ENCODE data around the gene PPP4R1. TPM values are rescaled to one million over a fixed set of nuclear protein-coding genes. Genes with fewer than 3 reads are reported as not detected.
"Not testable (repeated sequence)": the region's sequence is repeated elsewhere in the genome, so short reads cannot be mapped to it uniquely, and the experiment has no call there.

Gene PPP4R1
- polyA plus RNA-seq, 4 donors: 84.5 to 101 (median 94.4) TPM

DNA sequence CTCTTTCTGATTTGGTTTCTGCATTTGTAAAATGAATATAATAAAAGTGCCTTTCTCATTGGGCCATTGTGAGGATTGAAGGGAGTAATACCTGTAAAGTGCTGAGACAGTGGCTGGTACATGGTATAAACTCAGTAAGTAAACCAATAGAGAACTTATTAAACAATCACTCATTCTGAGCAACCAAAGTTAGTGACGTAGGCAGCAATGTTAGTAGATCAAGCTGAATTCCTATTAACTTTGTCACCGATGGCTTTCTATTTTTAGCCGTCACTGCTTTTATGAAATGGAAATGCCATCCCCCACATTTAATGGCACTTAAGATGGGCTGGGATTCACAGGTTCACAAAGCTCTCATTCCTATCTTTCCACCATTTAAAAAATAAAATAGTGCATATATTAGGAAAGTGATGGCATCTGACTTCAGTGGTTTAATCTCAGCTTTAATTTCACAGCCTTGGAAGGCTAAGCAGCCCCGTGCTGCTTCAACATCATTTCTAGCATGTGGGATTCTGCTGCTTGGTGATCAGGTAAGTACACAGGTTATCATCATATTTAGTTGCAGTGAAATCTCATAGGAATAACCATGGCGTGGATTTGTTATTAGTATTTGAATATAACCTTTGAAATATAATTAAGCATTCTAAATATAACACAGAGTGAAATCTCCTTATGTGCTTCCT lies 17.6 kb upstream of the PPP4R1 start:
- DNase-seq (ENCODE audit: low read depth in 4 of 4, low spot score in 2 of 4): no peak

GRCh38 chr18:9630444-9630843 lies 16.1 kb upstream of the PPP4R1 start:
- DNase-seq (ENCODE audit: low read depth in 4 of 4, low spot score in 2 of 4): no peak

- no peak for DNase-seq (ENCODE audit: low read depth in 4 of 4, low spot score in 2 of 4)
Observed at GRCh38 chr18:9629709-9630108, 15.3 kb upstream of the PPP4R1 start.

GRCh38 chr18:9628984-9629383 lies 14.6 kb upstream of the PPP4R1 start:
- DNase-seq (ENCODE audit: low read depth in 4 of 4, low spot score in 2 of 4): no peak

- no peak for DNase-seq (ENCODE audit: low read depth in 4 of 4, low spot score in 2 of 4)
Observed at GRCh38 chr18:9627642-9628041, 13.3 kb upstream of the PPP4R1 start.

- DNase-seq (ENCODE audit: low read depth in 4 of 4, low spot score in 2 of 4): no peak
Observed at GRCh38 chr18:9619990-9620389, 5.6 kb upstream of the PPP4R1 start.

DNA sequence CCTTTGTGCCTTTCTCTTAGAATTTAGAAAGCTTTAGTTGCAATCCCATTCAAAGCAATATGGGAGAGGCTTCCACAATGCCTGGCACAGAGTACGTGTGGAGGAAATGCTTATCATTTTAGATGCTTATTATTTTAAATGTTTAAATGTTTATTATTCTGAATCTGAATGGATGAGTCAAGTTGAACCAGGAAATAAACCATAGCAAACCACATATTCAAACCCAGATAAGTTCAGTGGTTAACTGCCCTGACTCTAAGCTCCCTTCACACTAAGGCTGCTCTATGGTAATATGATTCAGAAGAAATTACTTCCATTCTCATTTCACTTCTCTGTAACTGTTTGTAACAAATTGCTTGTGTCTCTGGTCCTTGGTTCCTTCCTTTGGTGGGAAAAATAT lies 5.2 kb upstream of the PPP4R1 start:
- no peak for DNase-seq (ENCODE audit: low read depth in 4 of 4, low spot score in 2 of 4)

DNA sequence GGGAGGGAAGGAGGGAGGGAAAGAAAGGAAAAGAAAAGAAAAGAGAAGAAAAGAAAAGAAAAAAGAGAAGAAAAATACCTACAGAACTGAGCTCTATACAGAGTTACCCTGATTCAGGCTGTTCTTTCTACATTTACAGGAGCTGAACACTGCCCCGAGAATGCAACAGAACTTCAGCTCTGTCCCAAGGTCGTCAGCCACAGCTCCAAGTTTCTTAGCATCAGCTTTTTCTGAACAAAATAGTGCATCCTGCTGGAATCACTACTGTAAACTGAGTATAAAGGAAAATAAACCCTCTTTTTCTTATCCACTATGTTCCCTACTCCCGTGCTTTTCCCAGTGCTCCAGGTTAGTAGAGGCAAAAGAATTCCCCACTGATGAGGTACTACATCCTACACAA lies 4.7 kb upstream of the PPP4R1 start:
- no peak for DNase-seq (ENCODE audit: low read depth in 4 of 4, low spot score in 2 of 4)

GRCh38 chr18:9617006-9617542 lies 2.7 kb upstream of the PPP4R1 start:
- DNase-seq (ENCODE audit: low read depth in 4 of 4, low spot score in 2 of 4): no peak

DNA sequence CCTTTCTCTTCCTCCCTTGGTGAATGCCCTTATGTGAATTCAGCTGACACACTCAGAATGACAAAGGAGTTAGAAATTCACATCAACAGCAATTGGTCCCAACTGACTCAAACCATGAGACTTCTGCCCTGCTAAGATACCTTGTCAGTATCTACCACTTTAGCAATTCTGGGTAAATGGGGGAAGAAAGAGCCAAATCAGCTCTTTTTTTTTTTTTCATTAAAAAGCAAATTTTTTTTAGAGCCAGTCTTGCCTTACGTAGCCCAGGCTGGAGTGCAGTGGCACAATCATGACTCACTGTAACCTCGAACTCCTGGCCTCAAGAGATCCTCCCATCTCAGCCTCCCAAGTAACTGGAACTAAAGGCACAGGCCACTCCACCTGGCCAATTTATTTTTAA lies 1.7 kb upstream of the PPP4R1 start:
- no peak for DNase-seq (ENCODE audit: low read depth in 4 of 4, low spot score in 2 of 4)

DNA sequence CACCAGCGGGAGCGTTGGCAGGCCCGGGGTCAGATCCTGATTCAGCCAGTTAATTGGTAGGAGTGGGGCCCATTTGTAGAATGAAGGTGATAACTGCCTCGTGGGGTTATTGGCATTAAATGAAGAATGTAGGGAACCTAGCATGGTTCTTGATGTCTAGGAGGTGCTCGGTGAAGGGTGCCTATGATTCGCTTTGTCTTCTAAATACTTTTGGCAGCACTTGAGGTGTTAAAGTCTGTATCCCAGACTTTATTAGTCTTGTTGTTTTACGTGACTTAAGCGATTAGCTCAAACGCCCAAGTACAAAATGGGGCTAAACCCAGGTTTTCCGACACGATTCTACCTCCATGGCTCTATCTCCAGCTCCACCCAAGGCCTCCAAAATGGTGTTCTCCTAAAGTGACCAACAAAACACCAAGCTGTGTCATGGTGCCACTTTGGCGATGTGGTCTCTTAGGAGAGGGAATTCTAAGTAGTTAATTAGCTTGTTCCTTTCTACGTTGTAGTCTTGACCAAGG lies 980 bp upstream of the PPP4R1 start:
- DNase-seq (ENCODE audit: low read depth in 4 of 4, low spot score in 2 of 4): peak in 1 of 4 donors; percentile 32

DNA sequence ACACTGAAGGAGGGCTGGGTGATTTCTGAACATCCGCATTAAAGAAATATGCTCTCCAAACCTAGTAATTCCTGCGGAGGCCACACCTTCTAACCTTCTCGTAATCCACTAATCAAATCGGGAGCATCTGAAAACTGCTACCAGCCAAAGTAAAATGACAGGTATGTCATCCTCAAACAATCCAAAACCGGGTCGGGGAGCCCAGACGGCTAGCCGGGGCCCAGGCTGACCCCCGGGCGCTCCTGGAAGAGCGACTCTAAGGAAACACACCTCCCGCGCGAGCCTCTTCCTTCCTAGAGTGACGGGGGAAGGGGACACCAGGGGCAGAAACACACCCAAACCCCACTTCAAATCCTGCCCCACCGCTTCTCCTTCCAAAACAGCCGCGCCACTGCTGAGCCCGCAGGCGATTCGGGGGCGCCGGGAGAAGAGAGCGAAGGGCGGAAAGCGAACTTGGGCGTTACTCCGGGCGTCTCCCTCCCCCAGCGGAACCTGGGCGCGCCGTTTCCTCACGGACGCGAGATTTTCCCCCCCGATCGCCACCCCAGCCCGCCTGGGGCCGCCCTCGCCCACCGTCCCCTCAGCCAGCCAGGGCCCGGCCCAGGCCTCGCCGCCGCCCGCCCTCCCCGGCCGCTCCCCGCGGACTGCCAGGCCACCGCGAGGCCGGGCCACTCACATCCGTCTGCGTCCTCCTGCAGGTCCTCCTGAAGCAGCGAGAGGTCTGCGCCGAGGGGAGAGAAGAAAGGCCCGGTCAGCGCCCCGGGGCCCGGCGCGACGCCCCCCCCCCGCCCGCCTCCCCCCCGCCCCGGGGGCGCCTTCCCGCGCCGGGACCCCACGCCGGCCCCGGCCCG lies 584 bp downstream of the PPP4R1 start:
- DNase-seq (ENCODE audit: low read depth in 4 of 4, low spot score in 2 of 4): peak in 3 of 4 donors; percentile 26 to 37 (median 36)

- no peak for DNase-seq (ENCODE audit: low read depth in 4 of 4, low spot score in 2 of 4)
Observed at GRCh38 chr18:9612977-9613376, 1.4 kb downstream of the PPP4R1 start.

DNA sequence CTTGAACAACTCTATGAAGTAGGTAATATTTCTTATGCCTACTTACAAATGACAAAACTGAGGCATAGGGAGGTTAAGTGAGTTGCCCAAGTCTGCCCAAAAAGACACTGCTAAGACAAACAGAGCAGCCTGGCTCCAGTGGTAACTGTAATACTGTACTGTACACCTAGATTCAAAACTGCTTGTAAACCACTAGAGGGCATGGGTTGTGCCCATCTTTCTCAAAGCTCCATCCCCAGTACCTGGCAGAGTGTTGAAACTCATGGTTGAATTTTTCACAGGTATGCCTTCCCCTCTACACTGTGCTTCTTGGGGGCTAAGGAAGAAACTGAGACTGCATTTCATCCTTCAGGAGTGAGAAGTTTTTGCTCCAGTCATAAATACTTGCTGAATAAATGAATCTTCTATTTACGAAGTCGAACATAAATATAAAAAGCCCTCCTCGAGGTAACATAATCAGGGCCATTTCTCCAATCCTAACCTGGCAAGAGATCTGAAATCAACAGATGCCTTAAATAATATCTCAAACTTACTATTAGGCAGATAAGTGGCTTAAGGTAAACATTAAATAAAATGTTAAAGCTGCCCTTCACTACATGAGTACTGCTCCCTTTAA lies 2.0 kb downstream of the PPP4R1 start:
- DNase-seq (ENCODE audit: low read depth in 4 of 4, low spot score in 2 of 4): peak in 2 of 4 donors; percentile 18 to 22

DNA sequence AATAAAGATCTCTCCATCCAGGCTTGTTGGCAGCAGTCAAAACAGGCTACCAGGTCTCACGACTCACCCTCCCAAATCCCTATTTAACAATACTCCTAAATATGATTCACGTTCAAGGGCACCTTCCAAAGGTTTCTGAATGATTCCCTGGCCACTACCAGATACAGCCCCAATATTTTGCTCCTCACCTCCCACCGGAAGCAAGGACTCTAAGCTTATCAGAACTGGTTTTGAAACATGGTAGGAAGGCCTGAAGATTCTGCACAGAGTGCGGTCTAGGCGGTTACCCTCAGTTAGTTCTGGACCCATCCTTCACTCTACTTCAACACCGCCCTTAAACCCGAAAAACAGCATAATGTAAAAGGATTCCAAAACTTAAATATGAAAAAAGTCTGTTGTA lies 5.2 kb downstream of the PPP4R1 start:
- DNase-seq (ENCODE audit: low read depth in 4 of 4, low spot score in 2 of 4): no peak

- DNase-seq (ENCODE audit: low read depth in 4 of 4, low spot score in 2 of 4): no peak
Observed at GRCh38 chr18:9608728-9609127, 5.6 kb downstream of the PPP4R1 start.

GRCh38 chr18:9608298-9608697 lies 6.1 kb downstream of the PPP4R1 start:
- DNase-seq (ENCODE audit: low read depth in 4 of 4, low spot score in 2 of 4): no peak

DNA sequence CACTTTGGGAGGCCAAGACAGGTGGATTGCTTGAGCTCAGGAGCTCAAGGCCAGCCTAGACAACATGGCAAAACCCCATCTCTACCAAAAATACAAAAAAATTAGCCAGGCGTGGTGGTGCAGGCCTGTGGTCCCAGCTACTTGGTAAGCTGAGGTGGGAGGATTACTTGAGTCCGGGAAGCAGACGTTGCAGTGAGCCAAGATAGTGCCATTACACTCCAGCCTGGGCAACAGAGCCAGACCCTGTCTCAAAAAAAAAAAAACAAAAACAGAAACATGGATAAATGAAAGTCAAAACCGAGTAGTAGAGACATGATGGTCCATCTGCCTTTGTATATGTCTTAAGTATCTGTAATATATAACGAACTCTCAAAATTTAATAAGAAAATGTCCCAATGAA lies 7.2 kb downstream of the PPP4R1 start:
- not testable (repeated sequence) for DNase-seq (ENCODE audit: low read depth in 4 of 4, low spot score in 2 of 4)

DNA sequence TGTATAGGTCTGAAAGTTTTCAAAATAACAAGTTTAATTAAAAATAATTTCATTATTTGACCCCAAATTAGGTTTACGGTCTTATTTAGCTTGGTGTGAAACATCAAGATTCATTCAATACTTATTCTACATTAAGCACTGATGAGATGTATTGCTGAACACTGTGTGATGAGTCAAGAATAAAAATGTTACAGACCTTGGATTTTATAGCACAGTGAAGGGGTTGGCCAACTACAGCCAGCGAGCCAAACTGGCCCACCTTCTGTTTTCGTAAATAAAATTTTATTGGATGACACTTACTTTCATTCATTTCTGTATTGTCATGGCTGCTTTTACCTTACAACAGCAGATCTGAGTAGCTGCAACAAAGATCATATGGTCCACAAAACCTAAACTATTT lies 8.3 kb downstream of the PPP4R1 start:
- DNase-seq (ENCODE audit: low read depth in 4 of 4, low spot score in 2 of 4): no peak

DNA sequence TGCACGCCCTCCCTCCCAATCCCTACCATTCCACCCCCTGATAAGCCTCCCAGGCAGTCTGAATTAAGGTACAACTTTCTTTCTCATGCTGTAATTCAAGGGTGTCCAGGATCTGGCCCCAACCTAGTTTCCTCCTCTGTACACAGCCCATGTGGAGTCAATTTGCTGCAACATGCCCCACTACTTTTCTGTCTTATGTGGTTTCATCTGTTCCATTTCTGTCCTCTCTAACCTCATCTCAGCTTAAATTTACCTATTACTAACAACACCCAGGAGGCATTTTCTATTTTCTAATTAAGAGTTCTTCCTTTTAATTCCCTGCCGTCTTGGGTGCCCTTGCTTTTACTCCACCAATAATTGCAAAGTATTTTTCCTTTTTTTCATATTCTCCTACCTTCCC lies 10.0 kb downstream of the PPP4R1 start:
- no peak for DNase-seq (ENCODE audit: low read depth in 4 of 4, low spot score in 2 of 4)

GRCh38 chr18:9599328-9599727 lies 15.0 kb downstream of the PPP4R1 start:
- no peak for DNase-seq (ENCODE audit: low read depth in 4 of 4, low spot score in 2 of 4)
